SH-SY5Y (cell line): ENCODE measurements around the gene SERPINA6.

Source experiments
- GATA2 ChIP-seq: IDR thresholded peaks from 2 replicates; pipeline ENCODE4 v1.6.1; 2011; ENCODE audit warnings: mild to moderate bottlenecking, low read depth, low read length
- GATA3 ChIP-seq: IDR thresholded peaks from 2 replicates; pipeline ENCODE4 v1.6.1; 2011; ENCODE audit warnings: low read depth, mild to moderate bottlenecking, low read length, moderate library complexity

DNA sequence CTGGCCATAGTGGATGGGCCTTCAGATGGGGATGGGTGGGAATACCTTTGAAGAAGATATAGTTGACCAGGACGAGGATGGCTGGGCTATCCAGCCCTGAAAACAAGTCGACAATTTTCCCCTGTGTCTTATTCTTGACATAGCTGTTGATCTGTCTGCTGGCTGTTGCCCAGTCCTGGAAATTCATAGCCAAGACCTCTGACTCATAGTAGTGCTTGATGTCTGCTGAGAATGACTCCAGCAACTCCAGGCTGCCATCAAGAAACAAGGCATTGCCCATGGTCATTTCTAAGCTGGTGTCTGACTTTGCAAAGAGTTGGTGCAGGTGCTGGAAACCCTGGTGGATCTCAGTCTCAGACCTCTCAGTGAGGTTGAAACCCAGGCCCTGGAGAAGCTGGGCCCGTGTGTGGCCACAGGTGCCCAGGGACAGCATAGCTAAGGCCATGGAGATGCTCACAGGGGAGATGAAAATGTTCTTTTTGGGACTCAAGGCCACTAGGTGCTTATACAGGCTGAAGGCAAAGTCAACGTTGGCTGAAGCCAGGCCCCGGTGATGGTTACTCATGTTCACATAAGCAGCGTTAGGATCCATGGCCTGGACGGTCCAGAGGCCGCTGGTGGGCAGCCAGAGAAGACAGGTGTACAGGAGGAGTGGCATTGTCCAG is 9.0 kb downstream of the SERPINA6 start:
- TF ChIP-seq GATA2 (no peak), GATA3 (no peak)
